ENCODE measurements around the gene ST7L.

The ST7L gene

DNA sequence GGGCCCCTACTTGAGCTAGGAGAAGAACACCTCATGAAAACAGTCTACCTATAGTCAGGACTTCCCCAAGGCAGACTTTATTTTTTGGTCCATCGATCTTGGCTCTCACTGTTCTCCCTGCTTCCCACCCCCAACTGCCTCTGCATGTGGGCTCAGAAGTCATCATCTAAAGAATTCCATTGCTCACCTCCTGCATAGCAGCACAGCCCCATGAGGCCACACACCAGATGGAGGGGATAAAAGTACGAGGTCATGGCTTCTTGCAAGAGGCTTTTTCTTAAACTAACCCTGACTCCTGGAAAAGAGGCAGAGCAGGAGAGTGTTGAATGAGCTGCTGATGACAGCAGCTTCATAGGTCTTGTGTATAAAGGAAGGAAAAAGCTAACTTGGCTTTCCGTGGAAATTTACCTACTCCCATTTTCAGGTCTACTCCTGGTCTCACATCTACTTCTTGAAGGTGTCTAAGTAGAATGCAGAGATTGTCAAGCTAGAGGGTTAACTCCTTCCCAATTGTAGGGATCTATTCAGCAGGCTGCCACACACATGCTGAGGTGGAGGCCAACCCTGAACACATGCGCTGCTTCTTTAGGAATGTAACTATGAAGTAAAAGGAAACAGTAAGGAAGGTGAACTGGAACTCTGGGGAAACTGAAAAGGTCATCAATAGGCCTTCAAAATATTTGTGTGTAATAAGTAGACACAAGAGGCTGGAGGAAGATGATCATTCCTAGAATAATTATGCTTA lies 91.5 kb downstream of the ST7L start:
- DNase-seq, result no peak
- in situ Hi-C loops (cut with MboI; ENCODE audit: low pct_unique_long_range_greater_than_20kb, low sequenced_read_pairs), result no loop called here

DNA sequence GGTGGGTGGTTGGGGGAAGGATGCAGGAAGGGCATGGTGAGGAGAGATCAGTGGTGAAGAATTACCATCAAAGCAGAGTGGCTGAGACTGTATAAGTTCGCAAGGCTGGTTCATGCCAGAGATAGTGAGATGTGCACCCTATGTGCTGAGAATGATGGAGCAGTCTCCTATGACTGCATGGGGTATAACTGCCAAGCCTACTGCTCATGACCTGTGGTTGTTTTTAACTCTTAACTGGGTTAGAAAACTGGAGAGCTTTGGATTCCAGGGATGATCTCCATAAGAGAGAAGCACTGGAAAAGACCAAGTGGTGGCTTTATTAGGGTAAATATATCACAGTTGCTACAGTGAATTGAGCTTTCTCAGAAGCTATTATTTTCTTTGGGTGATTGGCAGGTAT lies 94.0 kb downstream of the ST7L start:
- no peak for DNase-seq
- in situ Hi-C loops (cut with MboI; ENCODE audit: low pct_unique_long_range_greater_than_20kb, low sequenced_read_pairs), result no loop called here

DNA sequence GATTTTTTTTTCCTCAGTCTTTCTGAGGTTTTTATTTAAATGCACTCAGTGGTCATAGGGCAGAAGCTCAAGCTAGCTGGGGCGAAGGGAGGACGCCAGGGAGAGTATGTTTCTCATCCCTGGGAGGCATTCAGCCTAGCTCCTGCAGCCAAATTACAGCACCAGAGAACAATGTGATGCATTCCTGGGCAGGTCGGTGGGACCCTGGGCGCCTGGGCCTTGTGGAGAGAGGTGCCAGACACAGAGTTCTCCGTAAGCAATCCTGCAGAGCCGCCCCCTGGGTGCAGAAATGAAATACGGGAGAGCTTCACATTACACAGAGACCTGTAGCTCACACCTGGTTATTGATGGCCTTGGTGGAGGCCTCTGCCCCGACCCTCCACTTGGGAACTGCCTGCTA lies 94.7 kb downstream of the ST7L start:
- in situ Hi-C loops (cut with MboI; ENCODE audit: low pct_unique_long_range_greater_than_20kb, low sequenced_read_pairs), result no loop called here
- DNase-seq, result no peak

DNA sequence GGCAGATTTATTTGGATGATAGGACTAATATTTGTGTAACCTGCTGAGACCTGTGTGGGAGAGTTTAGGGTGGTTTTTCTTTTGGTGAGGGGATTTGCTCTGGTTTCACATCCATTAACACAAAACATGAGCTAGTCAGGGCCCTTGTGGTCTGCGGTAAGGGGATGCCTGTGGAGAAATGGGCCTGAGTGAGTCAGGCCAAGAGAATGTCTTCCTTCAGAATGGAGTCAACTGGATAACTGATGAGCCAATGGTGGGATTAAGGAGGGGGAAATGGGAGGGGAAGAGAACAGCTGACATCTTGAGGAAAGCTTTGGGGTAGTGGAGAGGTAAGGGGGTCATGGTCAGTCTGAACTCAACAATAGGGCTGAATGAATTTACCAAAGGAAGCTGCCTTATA lies 96.3 kb downstream of the ST7L start:
- DNase-seq, result no peak
- in situ Hi-C loops (cut with MboI; ENCODE audit: low pct_unique_long_range_greater_than_20kb, low sequenced_read_pairs), result no loop called here

DNA sequence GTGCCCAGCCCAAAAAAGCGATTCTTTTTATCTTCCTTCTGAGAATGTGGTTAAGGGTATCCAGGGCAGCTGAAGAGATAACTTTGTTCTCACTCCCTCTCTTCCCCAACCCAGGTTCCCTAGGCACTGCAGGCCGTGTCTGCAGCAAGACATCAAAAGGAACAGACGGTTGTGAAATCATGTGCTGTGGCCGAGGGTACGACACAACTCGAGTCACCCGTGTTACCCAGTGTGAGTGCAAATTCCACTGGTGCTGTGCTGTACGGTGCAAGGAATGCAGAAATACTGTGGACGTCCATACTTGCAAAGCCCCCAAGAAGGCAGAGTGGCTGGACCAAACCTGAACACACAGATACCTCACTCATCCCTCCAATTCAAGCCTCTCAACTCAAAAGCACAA lies 98.8 kb downstream of the ST7L start:
- in situ Hi-C loops (cut with MboI; ENCODE audit: low pct_unique_long_range_greater_than_20kb, low sequenced_read_pairs), result no loop called here
- DNase-seq, result no peak

DNA sequence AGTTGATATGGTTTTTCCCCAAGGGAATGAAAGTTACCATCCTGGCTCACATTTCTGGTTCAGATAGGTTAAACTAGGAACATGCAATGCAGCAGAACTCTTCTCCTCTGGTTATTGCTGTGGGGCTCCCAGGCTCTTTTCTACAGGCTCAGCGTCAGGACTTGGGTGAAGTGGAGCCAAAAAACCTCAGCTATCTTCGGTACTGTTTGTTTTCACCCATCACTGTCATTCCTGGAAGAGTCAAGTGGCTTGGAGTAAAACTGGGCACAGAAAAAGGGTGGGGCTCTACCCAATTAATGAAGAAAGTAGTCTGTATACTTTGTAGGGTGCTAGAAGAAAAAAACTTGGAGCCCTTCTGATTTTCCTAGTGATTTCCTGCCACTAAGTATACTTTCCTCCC lies 100.8 kb downstream of the ST7L start:
- DNase-seq, result no peak
- in situ Hi-C loops (cut with MboI; ENCODE audit: low pct_unique_long_range_greater_than_20kb, low sequenced_read_pairs), result no loop called here

DNA sequence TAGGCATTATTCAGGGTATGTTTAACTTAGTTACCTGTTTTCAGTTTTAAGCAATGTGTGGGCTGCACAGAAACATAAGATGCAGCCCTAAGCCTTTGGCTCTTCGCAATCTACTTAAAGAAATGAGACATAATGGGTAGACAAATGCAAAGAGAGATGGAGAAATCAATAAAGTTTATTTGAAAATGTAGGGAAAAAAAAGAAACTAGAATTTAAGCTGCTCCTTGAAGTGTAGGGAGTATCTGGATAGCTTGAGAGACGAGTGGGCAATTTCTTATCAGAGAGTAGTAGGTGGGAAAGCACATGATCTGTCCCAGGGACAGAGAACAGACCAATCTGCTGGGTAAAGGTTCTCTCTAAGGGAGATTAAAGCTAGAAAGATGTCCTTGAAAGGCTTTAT lies 101.3 kb downstream of the ST7L start:
- DNase-seq, result no peak
- in situ Hi-C loops (cut with MboI; ENCODE audit: low pct_unique_long_range_greater_than_20kb, low sequenced_read_pairs), result no loop called here

DNA sequence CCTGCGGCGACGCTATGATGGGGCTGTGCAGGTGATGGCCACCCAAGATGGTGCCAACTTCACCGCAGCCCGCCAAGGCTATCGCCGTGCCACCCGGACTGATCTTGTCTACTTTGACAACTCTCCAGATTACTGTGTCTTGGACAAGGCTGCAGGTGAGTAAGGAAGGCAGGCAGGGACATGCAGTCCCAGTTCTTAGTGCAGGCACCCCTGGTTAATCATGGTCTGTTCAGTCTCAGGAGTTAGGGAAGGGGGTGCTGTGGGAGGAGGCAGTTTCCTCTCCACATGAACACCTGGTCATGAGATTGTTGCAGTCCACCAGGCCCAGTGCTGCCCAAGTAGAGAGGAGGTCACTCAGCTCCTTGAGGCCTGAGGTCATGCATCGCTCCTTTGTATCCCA lies 101.7 kb downstream of the ST7L start:
- in situ Hi-C loops (cut with MboI; ENCODE audit: low pct_unique_long_range_greater_than_20kb, low sequenced_read_pairs), result no loop called here
- DNase-seq, result no peak

DNA sequence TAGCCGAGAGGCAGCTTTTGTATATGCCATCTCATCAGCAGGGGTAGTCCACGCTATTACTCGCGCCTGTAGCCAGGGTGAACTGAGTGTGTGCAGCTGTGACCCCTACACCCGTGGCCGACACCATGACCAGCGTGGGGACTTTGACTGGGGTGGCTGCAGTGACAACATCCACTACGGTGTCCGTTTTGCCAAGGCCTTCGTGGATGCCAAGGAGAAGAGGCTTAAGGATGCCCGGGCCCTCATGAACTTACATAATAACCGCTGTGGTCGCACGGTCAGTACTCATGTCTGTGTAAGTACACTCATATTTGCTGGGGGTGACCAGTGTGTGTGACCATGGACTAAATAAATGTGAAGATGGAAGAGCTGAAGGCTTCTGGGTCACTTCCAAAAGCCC lies 102.8 kb downstream of the ST7L start:
- in situ Hi-C loops (cut with MboI; ENCODE audit: low pct_unique_long_range_greater_than_20kb, low sequenced_read_pairs), result no loop called here
- DNase-seq, result no peak

DNA sequence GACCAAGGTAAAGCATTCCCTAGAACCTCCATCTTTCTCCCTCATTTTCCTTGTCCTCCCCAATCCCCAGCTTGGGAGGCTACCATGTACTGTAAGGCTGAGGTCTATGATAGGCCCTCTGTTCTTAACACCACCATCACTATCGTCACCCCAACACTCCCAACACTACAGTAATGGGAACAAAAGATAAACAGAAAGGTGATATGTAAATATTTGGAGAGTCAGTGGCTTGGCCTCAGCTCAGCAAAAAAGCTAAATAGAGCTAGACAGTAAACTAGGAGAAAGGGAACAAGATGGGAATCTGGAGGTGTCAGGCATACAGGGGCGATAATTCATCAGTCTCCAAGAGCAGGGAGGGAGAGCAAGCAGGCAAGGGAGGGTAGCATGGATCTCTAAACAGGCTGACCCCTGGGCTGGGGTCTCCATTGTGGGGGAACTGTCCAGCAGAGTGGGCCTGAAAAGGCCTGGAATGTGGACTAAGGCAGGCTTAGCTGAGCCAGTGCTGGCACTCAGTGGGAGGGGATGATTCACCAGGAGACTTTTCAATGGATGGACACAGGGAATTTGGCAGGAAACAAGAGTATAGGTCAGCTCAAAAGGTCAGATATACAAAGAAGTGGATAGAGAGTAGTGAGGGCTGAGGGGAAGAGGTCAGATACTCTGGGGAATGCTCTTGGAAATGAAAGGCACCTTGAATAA lies 103.5 kb downstream of the ST7L start:
- no peak for DNase-seq
- in situ Hi-C loops (cut with MboI; ENCODE audit: low pct_unique_long_range_greater_than_20kb, low sequenced_read_pairs), result no loop called here

DNA sequence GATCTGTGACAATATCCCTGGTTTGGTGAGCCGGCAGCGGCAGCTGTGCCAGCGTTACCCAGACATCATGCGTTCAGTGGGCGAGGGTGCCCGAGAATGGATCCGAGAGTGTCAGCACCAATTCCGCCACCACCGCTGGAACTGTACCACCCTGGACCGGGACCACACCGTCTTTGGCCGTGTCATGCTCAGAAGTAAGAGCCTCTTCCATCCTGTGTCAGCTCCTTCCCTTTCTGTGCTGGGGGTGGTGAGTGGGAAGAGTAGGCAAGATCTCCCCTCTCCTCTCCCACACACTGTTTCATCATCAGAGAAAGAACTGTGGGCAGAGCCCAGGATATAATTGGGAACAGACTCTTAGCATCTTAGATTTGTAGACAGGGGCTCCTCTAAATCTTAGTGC lies 104.0 kb downstream of the ST7L start:
- no peak for DNase-seq
- in situ Hi-C loops (cut with MboI; ENCODE audit: low pct_unique_long_range_greater_than_20kb, low sequenced_read_pairs), result no loop called here

DNA sequence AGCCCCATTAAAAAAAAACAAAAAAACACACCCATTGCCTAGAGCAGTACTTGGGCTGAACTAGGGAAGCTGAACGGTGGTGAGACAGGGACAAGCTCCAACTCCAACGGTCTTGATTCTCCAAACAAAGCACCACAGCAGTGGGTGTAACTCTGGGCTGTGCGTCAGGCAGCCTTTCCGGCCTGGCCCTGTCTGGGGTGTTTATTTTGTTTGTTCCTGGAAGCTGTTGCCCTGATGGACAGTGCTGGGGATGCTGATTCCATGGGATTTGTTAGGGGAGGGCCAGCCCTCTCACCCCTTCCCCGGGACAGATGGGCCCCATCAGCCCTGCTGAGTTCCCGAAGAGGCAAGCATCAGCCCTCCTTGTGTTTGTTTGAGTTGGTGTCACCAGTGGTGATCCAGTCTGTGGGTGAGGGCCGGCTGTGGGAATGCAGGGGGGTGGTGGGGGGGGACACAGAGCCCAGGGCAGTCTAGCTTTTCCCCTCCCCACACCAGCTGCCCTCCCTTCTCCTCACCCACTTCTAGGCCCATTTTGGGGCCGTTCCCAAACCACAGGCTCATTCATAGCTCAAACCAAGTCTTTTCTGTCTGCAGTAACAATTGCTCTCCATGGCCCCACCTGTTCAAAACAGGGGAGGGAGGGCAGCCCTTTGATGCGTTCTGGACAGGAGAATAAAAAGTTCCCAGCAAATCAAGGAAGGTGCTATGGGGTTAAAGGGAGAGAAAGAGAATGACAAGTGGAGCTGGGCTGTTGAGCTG lies 105.7 kb downstream of the ST7L start:
- in situ Hi-C loops (cut with MboI; ENCODE audit: low pct_unique_long_range_greater_than_20kb, low sequenced_read_pairs), result no loop called here
- no peak for DNase-seq

DNA sequence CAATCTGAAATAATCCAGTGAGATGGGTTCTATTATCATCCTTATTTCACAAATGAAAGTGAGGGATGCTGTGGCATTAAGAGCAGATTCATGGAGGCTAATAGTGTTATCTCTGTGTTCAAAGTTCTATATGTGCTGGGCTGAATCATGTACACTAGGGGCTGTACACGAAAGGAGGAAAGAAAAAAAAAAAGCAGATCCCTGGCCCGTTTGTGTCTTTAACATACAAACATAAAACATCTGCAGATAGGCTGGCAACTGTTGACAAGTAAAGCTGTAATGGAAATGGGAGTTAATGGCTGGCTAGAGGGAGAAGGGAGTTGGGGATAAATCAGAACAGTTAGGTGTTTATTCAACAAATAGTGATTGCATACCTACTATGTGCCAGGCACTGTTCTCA lies 107.0 kb downstream of the ST7L start:
- no peak for DNase-seq
- in situ Hi-C loops (cut with MboI; ENCODE audit: low pct_unique_long_range_greater_than_20kb, low sequenced_read_pairs), result no loop called here

DNA sequence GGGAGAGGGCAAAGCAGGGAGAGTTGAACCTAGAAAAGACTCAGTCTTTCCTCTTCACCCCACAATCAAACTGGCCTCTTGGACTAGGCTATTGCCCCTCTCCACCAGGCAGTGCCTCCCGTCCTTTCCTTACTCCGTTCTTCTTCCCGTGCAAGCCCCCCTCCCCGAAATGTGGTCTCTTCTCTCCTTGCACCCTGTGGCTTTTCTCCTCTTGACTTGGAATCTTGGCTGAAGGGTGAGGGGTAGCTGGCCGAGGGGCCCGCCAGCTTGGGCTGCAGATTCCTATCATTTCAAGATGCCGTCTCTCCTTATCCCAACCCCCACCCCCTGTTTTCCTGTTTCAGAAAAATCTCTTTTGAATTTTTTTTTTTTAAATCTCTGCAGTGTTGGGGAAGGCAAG lies 108.6 kb downstream of the ST7L start:
- no peak for DNase-seq
- in situ Hi-C loops (cut with MboI; ENCODE audit: low pct_unique_long_range_greater_than_20kb, low sequenced_read_pairs), result no loop called here

DNA sequence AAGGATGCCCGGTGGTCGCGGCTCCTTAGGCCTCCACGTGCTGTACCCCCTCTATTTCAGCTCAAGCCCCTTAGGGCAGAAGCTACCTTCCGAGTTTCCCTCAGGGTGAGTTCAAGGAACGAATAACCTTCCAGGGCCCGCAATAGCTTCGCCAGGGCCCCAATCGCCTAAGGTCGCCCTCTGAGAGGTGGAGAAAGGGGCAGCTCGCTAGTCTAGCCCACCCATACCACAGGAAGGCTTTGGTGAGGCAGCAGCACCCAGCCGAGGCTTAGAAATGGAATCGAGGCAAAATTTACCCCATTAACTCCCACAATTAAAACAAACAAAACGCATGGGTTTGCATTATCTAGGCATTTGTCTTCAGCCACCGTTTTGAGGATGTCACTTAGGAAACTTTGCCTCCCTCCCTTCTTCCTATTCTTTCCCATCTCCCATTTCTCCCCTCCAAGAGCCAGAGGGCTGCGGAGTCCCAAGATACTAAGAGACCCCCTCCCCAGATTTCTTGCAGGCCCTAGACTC lies 109.2 kb downstream of the ST7L start:
- no peak for DNase-seq
- in situ Hi-C loops (cut with MboI; ENCODE audit: low pct_unique_long_range_greater_than_20kb, low sequenced_read_pairs), result no loop called here

DNA sequence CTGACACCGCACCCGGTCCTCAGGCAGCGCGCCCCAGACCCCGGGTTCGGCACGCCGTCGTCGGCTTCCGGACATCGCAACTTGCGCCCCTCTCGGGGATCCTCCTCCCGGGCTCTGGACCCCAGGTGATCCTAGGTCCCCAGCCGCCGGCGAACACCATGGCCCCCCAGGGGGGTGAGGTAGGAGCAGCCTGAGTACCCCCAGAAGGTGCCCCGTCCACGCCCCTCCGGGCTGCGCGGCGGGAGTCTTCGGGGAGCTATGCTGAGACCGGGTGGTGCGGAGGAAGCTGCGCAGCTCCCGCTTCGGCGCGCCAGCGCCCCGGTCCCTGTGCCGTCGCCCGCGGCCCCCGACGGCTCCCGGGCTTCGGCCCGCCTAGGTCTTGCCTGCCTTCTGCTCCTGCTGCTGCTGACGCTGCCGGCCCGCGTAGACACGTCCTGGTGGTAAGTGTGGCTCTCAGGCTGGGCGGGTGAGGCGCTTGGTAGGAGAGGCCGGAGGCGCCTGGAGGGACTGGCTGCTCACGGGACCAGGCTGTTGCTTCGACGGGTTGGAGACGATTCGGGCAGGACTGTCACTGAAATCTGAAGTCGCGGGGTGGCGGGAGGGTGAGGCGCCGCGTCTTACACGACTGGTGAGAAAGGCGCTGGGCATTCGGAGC lies 109.8 kb downstream of the ST7L start:
- in situ Hi-C loops (cut with MboI; ENCODE audit: low pct_unique_long_range_greater_than_20kb, low sequenced_read_pairs), result no loop called here
- DNase-seq, result no peak

DNA sequence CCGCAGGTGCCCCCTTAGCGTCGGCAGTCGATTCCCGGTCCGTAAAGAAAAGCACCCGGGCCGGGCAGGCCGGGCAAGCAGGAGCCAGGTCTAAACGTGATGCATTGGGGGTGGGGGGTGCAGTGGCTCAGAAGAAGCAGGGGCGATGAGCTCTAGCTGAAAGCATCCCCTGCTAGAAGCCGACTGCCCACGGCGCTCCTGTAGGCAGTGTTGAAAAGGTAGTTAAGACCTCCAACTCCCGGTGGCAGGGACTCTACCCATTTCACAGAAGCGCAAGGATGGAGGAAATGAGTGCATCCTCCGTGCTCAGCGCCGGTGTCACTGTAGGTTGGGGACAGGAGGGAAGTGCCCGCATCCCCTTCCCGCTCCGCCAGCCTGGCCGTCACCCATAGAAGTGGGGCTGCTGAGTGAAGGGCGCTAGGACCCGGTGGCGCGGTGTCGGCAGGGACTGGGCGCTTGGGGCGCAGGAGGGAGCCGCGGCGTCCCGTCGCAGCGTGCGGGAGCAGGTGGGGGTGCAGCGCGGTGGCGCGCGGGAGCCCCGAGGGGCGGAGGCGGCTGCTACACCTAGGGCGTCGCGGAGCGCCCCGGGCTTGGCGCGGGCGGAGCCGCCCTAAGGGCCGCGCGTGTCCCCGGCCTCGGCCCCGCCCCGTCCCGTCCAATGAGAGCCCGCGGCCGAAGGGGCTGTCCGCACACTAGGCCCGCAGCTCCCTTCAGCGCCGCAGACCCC lies 110.5 kb downstream of the ST7L start, which contains the start of gene WNT2B:
Gene WNT2B, plus strand, starts transcription at position 688 of the 727 bp plus-strand sequence. CDS start 298 bp downstream, outside the sequence.
- in situ Hi-C loops (cut with MboI; ENCODE audit: low pct_unique_long_range_greater_than_20kb, low sequenced_read_pairs), result no loop called here

DNA sequence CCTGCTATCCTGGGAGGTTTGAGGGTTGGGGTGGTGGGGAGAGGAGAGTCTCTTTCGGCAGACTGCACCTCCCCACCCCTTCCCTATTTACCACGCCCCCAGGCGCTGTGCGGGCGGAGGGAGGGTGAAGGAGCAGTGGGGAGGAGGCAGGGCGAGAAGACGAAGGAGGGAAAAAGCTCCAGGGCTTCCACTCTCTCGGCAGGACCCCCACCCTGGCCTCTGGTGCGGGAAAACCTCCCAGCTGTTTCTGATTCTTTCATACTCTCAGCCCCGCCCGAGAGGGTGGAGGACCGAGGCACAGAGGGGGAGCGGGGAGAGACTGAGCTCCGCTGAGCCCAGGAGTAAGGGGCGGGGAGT lies 111.0 kb downstream of the ST7L start:
- in situ Hi-C loops (cut with MboI; ENCODE audit: low pct_unique_long_range_greater_than_20kb, low sequenced_read_pairs), result no loop called here
- no peak for DNase-seq

More for the DNA sequence above, 110.5 kb downstream of the ST7L start, which contains the start of gene WNT2B:
- peak; percentile 48 for DNase-seq

DNA sequence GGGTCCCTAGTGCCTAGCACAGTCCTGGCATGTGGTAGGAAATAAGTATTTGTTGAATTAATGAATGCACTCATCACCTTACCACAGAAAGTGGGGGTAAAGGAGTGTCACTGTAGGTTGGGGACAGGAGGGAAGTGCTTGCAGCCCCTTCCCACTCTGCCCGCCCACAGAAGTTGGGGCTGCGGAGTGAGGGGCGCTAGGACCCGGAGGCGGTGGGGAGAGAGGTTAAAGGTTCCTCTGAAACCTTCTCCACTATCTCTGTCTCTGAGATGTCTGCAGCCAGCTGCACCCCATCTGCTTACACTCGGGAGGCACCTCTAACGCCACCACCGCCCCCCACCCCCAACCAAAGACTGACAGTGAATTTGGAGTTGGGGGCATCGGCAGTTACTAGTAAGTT lies 111.6 kb downstream of the ST7L start:
- in situ Hi-C loops (cut with MboI; ENCODE audit: low pct_unique_long_range_greater_than_20kb, low sequenced_read_pairs), result no loop called here
- no peak for DNase-seq
